PC-3 (cell line): ENCODE measurements around the gene PAK3.

Experiments used
- CTCF ChIP-seq: fragments of 300-600 bp; sonication (generic); conservative IDR thresholded peaks from 2 replicates; pipeline ENCODE4 v1.5.1; 2017; ENCODE audit warnings: antibody characterized with exemption, low read depth, mild to moderate bottlenecking, low read length
- EZH2 ChIP-seq: fragments of 300-600 bp; sonication (generic); IDR thresholded peaks from one replicate; pipeline ENCODE4 v1.6.1; 2017; ENCODE audit warnings: antibody characterized with exemption, mild to moderate bottlenecking, low read length; ENCODE audit not compliant: unreplicated experiment
- EZH2phosphoT487 ChIP-seq: fragments of 300-600 bp; sonication (generic); IDR thresholded peaks from 2 replicates; pipeline ENCODE4 v1.6.1; 2018; ENCODE audit warnings: mild to moderate bottlenecking, antibody characterized with exemption, low read length, borderline replicate concordance

- TF ChIP-seq CTCF (no peak), EZH2 (no peak), EZH2phosphoT487 (no peak)
These were observed 48.4 kb upstream of the PAK3 start for GRCh38 chrX:111047575-111047974.
